BE2C (cell line): ENCODE results near the gene RFX8.
A peak's percentile ranks its signal among the peaks of the same experiment; 100 is the strongest.
"Not testable (repeated sequence)": the region's sequence is repeated elsewhere in the genome, so short reads cannot be mapped to it uniquely, and the experiment has no call there.

Source experiments
- DNase-seq: peaks from one replicate; pipeline ENCODE4 v3.0.0-alpha.2; 2020
- H3K27me3 ChIP-seq: fragments of 250-450 bp; sonication (Bioruptor Pico); 2 replicates; pipeline ENCODE4 v1.5.1; 2020; ENCODE audit warnings: mild to moderate bottlenecking
- H3K36me3 ChIP-seq: fragments of 250-450 bp; sonication (Bioruptor Pico); 2 replicates; pipeline ENCODE4 v1.5.1; 2020; ENCODE audit warnings: mild to moderate bottlenecking
- H3K4me1 ChIP-seq: fragments of 250-450 bp; sonication (Bioruptor Pico); 2 replicates; pipeline ENCODE4 v1.5.1; 2020
- H3K4me3 ChIP-seq: 2 replicates; pipeline ENCODE4 v1.5.1; 2011; ENCODE audit warnings: low read depth, low read length
- H3K9me3 ChIP-seq: fragments of 250-450 bp; sonication (Bioruptor Pico); 2 replicates; pipeline ENCODE4 v1.5.1; 2020
- CTCF ChIP-seq: IDR thresholded peaks from 2 replicates; pipeline ENCODE4 v1.5.1; 2012; ENCODE audit warnings: mild to moderate bottlenecking, low read depth, low read length

The RFX8 gene

DNA sequence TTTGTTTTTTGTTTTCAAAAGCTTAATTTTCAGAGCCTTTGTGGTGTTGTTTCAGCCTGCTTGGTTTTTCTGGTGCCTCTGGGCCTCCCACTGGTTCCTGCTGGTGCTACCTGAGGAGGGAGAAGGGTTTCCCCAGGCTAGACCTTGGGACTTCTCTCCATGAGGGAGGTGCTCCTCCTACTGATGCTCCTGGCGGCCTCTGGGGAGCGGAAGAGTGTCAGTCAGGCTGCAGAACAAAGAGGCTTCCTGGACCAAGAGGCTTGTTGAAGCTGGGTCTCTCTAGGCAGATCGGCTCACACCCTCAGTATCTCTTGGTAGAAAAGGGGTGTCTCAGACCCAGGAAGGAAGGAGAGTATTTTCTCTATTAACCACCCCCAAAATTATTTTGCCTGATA, 32.2 kb downstream of the RFX8 start:
- Histone ChIP-seq H3K4me3 (no peak overlapping the region), H3K36me3 (no peaks in the 10 kb centered on the region), H3K27me3 (no peaks in the 10 kb centered on the region), H3K4me1 (no peaks in the 10 kb centered on the region; the same call in 1 of the 2 replicates), H3K9me3 (no peaks in the 10 kb centered on the region)
- no peak for DNase-seq
- TF ChIP-seq CTCF: no peak

DNA sequence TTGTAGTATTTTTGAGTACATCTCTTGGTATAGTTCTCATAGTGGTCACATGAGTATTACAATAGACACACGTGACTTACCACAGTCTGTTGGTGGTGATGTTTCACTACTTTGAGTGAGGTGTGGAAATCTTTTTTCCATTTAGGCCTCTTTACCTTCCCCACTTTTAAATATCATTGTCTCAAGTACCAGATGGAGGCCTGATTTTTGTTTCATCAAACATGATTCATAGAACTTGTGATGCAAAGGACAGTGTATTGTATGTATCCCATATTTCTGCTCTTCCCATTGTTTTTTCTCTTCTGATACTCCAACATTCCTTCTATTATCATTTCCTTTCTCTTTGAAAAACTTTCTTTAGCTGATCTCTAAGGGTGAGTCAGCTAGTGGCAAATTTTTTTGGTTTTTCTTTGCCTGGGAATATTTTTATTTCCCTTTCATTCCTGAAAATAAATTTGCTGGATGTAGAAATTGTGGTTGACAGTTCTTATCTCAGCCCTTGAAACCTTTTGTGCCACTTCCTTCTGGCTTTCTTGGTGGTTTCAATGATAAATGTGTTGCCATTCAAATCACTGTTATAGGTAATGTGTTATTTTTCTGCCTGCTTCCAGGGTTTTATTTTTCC, 32.8 kb downstream of the RFX8 start:
- no peaks in the 10 kb centered on the region for H3K9me3 ChIP-seq

DNA sequence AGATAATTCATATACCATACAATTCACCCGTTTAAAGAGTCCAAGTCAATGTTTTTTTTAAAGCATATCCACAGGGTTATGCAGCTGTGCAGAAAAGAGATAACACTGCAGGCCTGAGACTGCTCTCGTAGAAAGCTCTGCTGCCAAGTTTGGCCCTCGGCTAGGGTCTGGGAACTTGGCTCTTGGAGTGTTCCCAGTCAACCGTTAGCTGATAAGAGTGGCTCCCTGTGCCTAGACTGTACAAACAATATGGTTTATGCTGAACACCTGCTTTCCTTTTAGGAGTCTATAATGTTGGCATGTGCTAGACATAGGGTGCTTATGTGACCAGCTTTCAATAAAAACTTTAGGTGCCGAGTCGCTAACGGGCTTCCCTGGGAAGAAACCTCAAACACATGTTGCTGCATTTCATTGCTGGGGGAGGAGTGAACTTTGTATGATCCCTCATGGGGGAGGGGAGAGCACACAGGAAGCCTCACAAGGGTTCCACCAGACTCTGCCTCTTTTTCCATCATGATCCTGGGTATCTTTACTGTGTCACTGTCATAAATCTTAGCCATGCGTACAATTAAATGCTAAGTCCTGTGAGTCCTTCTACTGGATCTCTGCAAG, 34.7 kb downstream of the RFX8 start:
- H3K4me1 ChIP-seq: no peaks in the 10 kb centered on the region; the same call in 1 of the 2 replicates
- no peak overlapping the region for H3K4me3 ChIP-seq
- TF ChIP-seq CTCF: no peak
- H3K27me3 ChIP-seq: no peaks in the 10 kb centered on the region
- DNase-seq: peak; percentile 65
- no peaks in the 10 kb centered on the region for H3K36me3 ChIP-seq
- H3K9me3 ChIP-seq: no peaks in the 10 kb centered on the region

More for the DNA sequence above, 32.8 kb downstream of the RFX8 start:
- TF ChIP-seq CTCF: no peak
- H3K4me3 ChIP-seq: no peak overlapping the region
- H3K4me1 ChIP-seq: no peaks in the 10 kb centered on the region; the same call in 1 of the 2 replicates
- no peaks in the 10 kb centered on the region for H3K36me3 ChIP-seq
- H3K27me3 ChIP-seq: no peaks in the 10 kb centered on the region
- DNase-seq: no peak

- H3K4me1 ChIP-seq: no peaks in the 10 kb centered on the region; the same call in 1 of the 2 replicates
- no peak for DNase-seq
- H3K27me3 ChIP-seq: no peaks in the 10 kb centered on the region
- no peaks in the 10 kb centered on the region for H3K9me3 ChIP-seq
- H3K36me3 ChIP-seq: no peaks in the 10 kb centered on the region
- no peak overlapping the region for H3K4me3 ChIP-seq
- no peak for TF ChIP-seq CTCF
Measured at GRCh38 chr2:101439716-101440115, 35.2 kb downstream of the RFX8 start.

GRCh38 chr2:101438555-101438954, 36.4 kb downstream of the RFX8 start:
- H3K4me3 ChIP-seq, DNase-seq, H3K9me3 ChIP-seq, H3K36me3 ChIP-seq, H3K4me1 ChIP-seq, H3K27me3 ChIP-seq: not testable (repeated sequence)

- DNase-seq: no peak
- no peaks in the 10 kb centered on the region for H3K4me1 ChIP-seq
- no peak overlapping the region for H3K4me3 ChIP-seq
- no peaks in the 10 kb centered on the region for H3K36me3 ChIP-seq
- H3K27me3 ChIP-seq: no peaks in the 10 kb centered on the region
- no peaks in the 10 kb centered on the region for H3K9me3 ChIP-seq
- TF ChIP-seq CTCF: no peak
Measured at GRCh38 chr2:101435001-101435862, 39.7 kb downstream of the RFX8 start.
